NCI-H526 (cell line): ENCODE results near the gene DPYSL3.
A peak's percentile ranks its signal among the peaks of the same experiment; 100 is the strongest.
"Not testable (repeated sequence)": the region's sequence is repeated elsewhere in the genome, so short reads cannot be mapped to it uniquely, and the experiment has no call there.

Experiments
- DNase-seq, 2 experiments: peaks; one replicate each; lab custom pipeline; 2025; lab: John Stamatoyannopoulos, UW

Gene DPYSL3

GRCh38 chr5:147509710-147510651, at the start of gene DPYSL3:
Gene DPYSL3, minus strand, starts transcription at chr5:147510068. Its CDS starts 210 bp downstream, at chr5:147509858.
- DNase-seq: peak; percentile 80 to 82

- peak; percentile 49 to 90 for DNase-seq
These were observed 49.0 kb upstream of the DPYSL3 start for GRCh38 chr5:147558826-147559225.

GRCh38 chr5:147557876-147558745, 48.2 kb upstream of the DPYSL3 start:
- DNase-seq: peak; percentile 53 to 60

- DNase-seq: no peak
These were observed 45.3 kb upstream of the DPYSL3 start for GRCh38 chr5:147555176-147555575.

GRCh38 chr5:147554261-147554817, 44.5 kb upstream of the DPYSL3 start:
- DNase-seq: peak; percentile 30 to 57

GRCh38 chr5:147553817-147554216, 43.9 kb upstream of the DPYSL3 start:
- not testable (repeated sequence) for DNase-seq

GRCh38 chr5:147552897-147553296, 43.0 kb upstream of the DPYSL3 start:
- no peak for DNase-seq

GRCh38 chr5:147551677-147552076, 41.8 kb upstream of the DPYSL3 start:
- no peak for DNase-seq

- no peak for DNase-seq
These were observed 37.9 kb upstream of the DPYSL3 start for GRCh38 chr5:147547730-147548129.

- DNase-seq: no peak
These were observed 34.7 kb upstream of the DPYSL3 start for GRCh38 chr5:147544556-147544955.

GRCh38 chr5:147539053-147539452, 29.2 kb upstream of the DPYSL3 start:
- no peak for DNase-seq

- no peak for DNase-seq
These were observed 28.4 kb upstream of the DPYSL3 start for GRCh38 chr5:147538236-147538635.

GRCh38 chr5:147534172-147534951, 24.5 kb upstream of the DPYSL3 start:
- no peak for DNase-seq

- no peak for DNase-seq
These were observed 22.3 kb upstream of the DPYSL3 start for GRCh38 chr5:147532156-147532555.

- DNase-seq: no peak
These were observed 20.9 kb upstream of the DPYSL3 start for GRCh38 chr5:147530530-147531389.

- DNase-seq: peak in 1 of 2 experiments; percentile 33
These were observed 13.2 kb upstream of the DPYSL3 start for GRCh38 chr5:147523069-147523468.

- DNase-seq: peak; percentile 60 to 68
These were observed 12.6 kb upstream of the DPYSL3 start for GRCh38 chr5:147522435-147522834.

- no peak for DNase-seq
These were observed 10.6 kb upstream of the DPYSL3 start for GRCh38 chr5:147520450-147520849.

GRCh38 chr5:147519380-147519779, 9.5 kb upstream of the DPYSL3 start:
- peak in 1 of 2 experiments; percentile 48 for DNase-seq

GRCh38 chr5:147517383-147517782, 7.5 kb upstream of the DPYSL3 start:
- DNase-seq: no peak
